Activated T-cell treated with anti-CD3 and anti-CD28 coated beads, Interleukin-2, amount 50 U/mL, for 72 hours (primary cell): ENCODE data around the gene LONP1. TPM values are rescaled to one million over a fixed set of nuclear protein-coding genes. Genes with fewer than 3 reads are reported as not detected.
"Not testable (repeated sequence)": the region's sequence is repeated elsewhere in the genome, so short reads cannot be mapped to it uniquely, and the experiment has no call there.

Experiments used
- ATAC-seq, 2 donors: fragments of 150-1000 bp; cut with Tn5 transposase; replicated peaks in 1 of 2; 2 replicates each; pipeline ENCODE4 v1.10.0; 2021; ENCODE audit warnings: moderate library complexity in 2 of 2, mild to moderate bottlenecking in 1 of 2
- DNase-seq, 2 donors: peaks; one replicate each; pipeline ENCODE4 v3.0.0; 2021 to 2022; ENCODE audit warnings: mixed read lengths in 1 of 2
- H3K27ac Mint-ChIP-seq: one replicate; pipeline ENCODE4 v1.8.0; 2022; ENCODE audit warnings: mild to moderate bottlenecking, moderate library complexity, mixed read lengths
- H3K27me3 Mint-ChIP-seq: one replicate; pipeline ENCODE4 v1.8.0; 2022; ENCODE audit warnings: low read depth, mixed read lengths
- H3K36me3 Mint-ChIP-seq, 2 donors: one replicate each; pipeline ENCODE4 v1.8.0; 2022; ENCODE audit warnings: mixed read lengths in 2 of 2, mild to moderate bottlenecking in 1 of 2; ENCODE audit not compliant: insufficient read depth in 2 of 2
- H3K4me1 Mint-ChIP-seq: one replicate; pipeline ENCODE4 v1.8.0; 2022; ENCODE audit warnings: low read depth, mixed read lengths
- H3K4me3 Mint-ChIP-seq, 2 donors: one replicate each; pipeline ENCODE4 v1.8.0; 2022; ENCODE audit warnings: mild to moderate bottlenecking in 2 of 2, mixed read lengths in 2 of 2, moderate library complexity in 2 of 2
- H3K9me3 Mint-ChIP-seq, 2 donors: one replicate each; pipeline ENCODE4 v1.8.0; 2022; ENCODE audit warnings: mixed read lengths in 2 of 2
- total RNA-seq, 2 donors: library from RNA; stranded (reverse); gene quantifications; one replicate each; pipeline ENCODE4 v1.2.3, GENCODE V29; 2022

The LONP1 gene
- total RNA-seq, result 100 to 1,000 TPM; 262 to 266 TPM

- Mint-ChIP-seq H3K9me3 (no peaks in the 10 kb centered on the region), H3K27me3 (no peaks in the 10 kb centered on the region), H3K36me3 (peaks cover 15 to 21% of the 10 kb centered on the region in 2 donors), H3K4me3 (peak within 1 kb of the TSS; percentile 88 to 96), H3K27ac (peak within 1 kb of the TSS; percentile 98), H3K4me1 (peaks cover 35% of the 10 kb centered on the region)
- peak; percentile 85 to 86 for ATAC-seq
- peak; percentile 98 for DNase-seq
Measured at GRCh38 chr19:5719961-5720790, at the start of gene LONP1, which contains the start of gene CATSPERD. LONP1 (minus strand) TSS chr19:5720146; CDS start chr19:5720132, 14 bp downstream. CATSPERD (plus strand) TSS chr19:5720637; CDS start chr19:5720738, 101 bp downstream.

- Mint-ChIP-seq H3K36me3 (no peaks in the 10 kb centered on the region), H3K4me1 (no peaks in the 10 kb centered on the region), H3K27ac (no peak overlapping the region), H3K27me3 (peaks cover 1% of the 10 kb centered on the region), H3K9me3 (peaks cover 0 to under 1% of the 10 kb centered on the region in 2 donors), H3K4me3 (no peak overlapping the region)
- DNase-seq, result no peak
- ATAC-seq, result no peak
Measured at GRCh38 chr19:5767949-5768348, 48.0 kb upstream of the LONP1 start.

- DNase-seq (no peak), ATAC-seq (no peak)
- no peaks in the 10 kb centered on the region for H3K4me1 Mint-ChIP-seq
- no peak overlapping the region for H3K27ac Mint-ChIP-seq
- H3K9me3 Mint-ChIP-seq, result peaks cover 7 to 8% of the 10 kb centered on the region in 2 donors
- no peak overlapping the region for H3K4me3 Mint-ChIP-seq
- peaks cover 6% of the 10 kb centered on the region for H3K27me3 Mint-ChIP-seq
- H3K36me3 Mint-ChIP-seq, result no peaks in the 10 kb centered on the region
Measured at GRCh38 chr19:5765220-5765619, 45.3 kb upstream of the LONP1 start.

- DNase-seq (no peak), ATAC-seq (no peak)
- peaks cover 7 to 8% of the 10 kb centered on the region in 2 donors for H3K9me3 Mint-ChIP-seq
- no peaks in the 10 kb centered on the region for H3K4me1 Mint-ChIP-seq
- H3K27ac Mint-ChIP-seq, result no peak overlapping the region
- no peaks in the 10 kb centered on the region for H3K36me3 Mint-ChIP-seq
- no peak overlapping the region for H3K4me3 Mint-ChIP-seq
- peaks cover 6% of the 10 kb centered on the region for H3K27me3 Mint-ChIP-seq
Measured at GRCh38 chr19:5762608-5763217, 42.8 kb upstream of the LONP1 start.

- no peak overlapping the region for H3K27ac Mint-ChIP-seq
- ATAC-seq (no peak), DNase-seq (no peak)
- H3K4me1 Mint-ChIP-seq, result no peaks in the 10 kb centered on the region
- no peaks in the 10 kb centered on the region for H3K36me3 Mint-ChIP-seq
- no peaks in the 10 kb centered on the region for H3K9me3 Mint-ChIP-seq
- no peak overlapping the region for H3K4me3 Mint-ChIP-seq
- H3K27me3 Mint-ChIP-seq, result no peaks in the 10 kb centered on the region
Measured at GRCh38 chr19:5753743-5754142, 33.8 kb upstream of the LONP1 start.

GRCh38 chr19:5751709-5752108, 31.8 kb upstream of the LONP1 start:
- Mint-ChIP-seq H3K4me1 (no peaks in the 10 kb centered on the region), H3K9me3 (no peaks in the 10 kb centered on the region), H3K27ac (no peak overlapping the region), H3K4me3 (no peak overlapping the region), H3K36me3 (no peaks in the 10 kb centered on the region), H3K27me3 (no peaks in the 10 kb centered on the region)
- DNase-seq (no peak), ATAC-seq (no peak)

GRCh38 chr19:5749505-5749904, 29.6 kb upstream of the LONP1 start:
- Mint-ChIP-seq H3K4me3 (no peak overlapping the region), H3K36me3 (no peaks in the 10 kb centered on the region), H3K27ac (no peak overlapping the region), H3K9me3 (no peaks in the 10 kb centered on the region), H3K27me3 (no peaks in the 10 kb centered on the region), H3K4me1 (no peaks in the 10 kb centered on the region)
- ATAC-seq, result no peak
- DNase-seq, result no peak

GRCh38 chr19:5748920-5749319, 29.0 kb upstream of the LONP1 start:
- not testable (repeated sequence) for DNase-seq, H3K27me3 Mint-ChIP-seq, H3K36me3 Mint-ChIP-seq, ATAC-seq, H3K4me1 Mint-ChIP-seq, H3K9me3 Mint-ChIP-seq, H3K27ac Mint-ChIP-seq, H3K4me3 Mint-ChIP-seq

- not testable (repeated sequence) for H3K4me3 Mint-ChIP-seq, DNase-seq, H3K36me3 Mint-ChIP-seq, ATAC-seq, H3K9me3 Mint-ChIP-seq, H3K27ac Mint-ChIP-seq, H3K27me3 Mint-ChIP-seq, H3K4me1 Mint-ChIP-seq
Measured at GRCh38 chr19:5744999-5745398, 25.1 kb upstream of the LONP1 start.

- Mint-ChIP-seq H3K9me3 (no peaks in the 10 kb centered on the region), H3K27ac (no peak overlapping the region), H3K4me1 (no peaks in the 10 kb centered on the region), H3K4me3 (no peak overlapping the region), H3K27me3 (peaks cover 8% of the 10 kb centered on the region), H3K36me3 (no peaks in the 10 kb centered on the region)
- no peak for DNase-seq
- no peak for ATAC-seq
Measured at GRCh38 chr19:5743630-5744029, 23.7 kb upstream of the LONP1 start.

GRCh38 chr19:5742051-5742450, 22.1 kb upstream of the LONP1 start:
- DNase-seq, result no peak
- Mint-ChIP-seq H3K4me3 (no peak overlapping the region), H3K27ac (no peak overlapping the region), H3K27me3 (peaks cover 8% of the 10 kb centered on the region), H3K36me3 (no peaks in the 10 kb centered on the region), H3K9me3 (no peaks in the 10 kb centered on the region), H3K4me1 (no peaks in the 10 kb centered on the region)
- no peak for ATAC-seq

GRCh38 chr19:5738423-5738822, 18.5 kb upstream of the LONP1 start:
- ATAC-seq (no peak), DNase-seq (no peak)
- H3K9me3 Mint-ChIP-seq, result no peaks in the 10 kb centered on the region
- H3K36me3 Mint-ChIP-seq, result no peaks in the 10 kb centered on the region
- no peak overlapping the region for H3K4me3 Mint-ChIP-seq
- peaks cover 1% of the 10 kb centered on the region for H3K27me3 Mint-ChIP-seq
- H3K27ac Mint-ChIP-seq, result no peak overlapping the region
- no peaks in the 10 kb centered on the region for H3K4me1 Mint-ChIP-seq

GRCh38 chr19:5733172-5733571, 13.2 kb upstream of the LONP1 start:
- H3K36me3 Mint-ChIP-seq, DNase-seq, H3K4me3 Mint-ChIP-seq, H3K27ac Mint-ChIP-seq, ATAC-seq, H3K27me3 Mint-ChIP-seq, H3K4me1 Mint-ChIP-seq, H3K9me3 Mint-ChIP-seq: not testable (repeated sequence)
